MM.1S (cell line): Measurements from ENCODE around the gene FAM117B.

Experiments used
- CTCF ChIP-seq: fragments of 300-600 bp; sonication (generic); IDR thresholded peaks from 2 replicates; pipeline ENCODE4 v1.5.1; 2016; ENCODE audit warnings: antibody characterized with exemption, low read length, mixed read lengths
- EZH2 ChIP-seq: fragments of 300-600 bp; sonication (generic); optimal IDR thresholded peaks from 2 replicates; pipeline ENCODE3; 2017; ENCODE audit warnings: low read depth, mild to moderate bottlenecking, antibody characterized with exemption, low read length, mixed read lengths
- EZH2phosphoT487 ChIP-seq: fragments of 300-600 bp; sonication (generic); IDR thresholded peaks from 2 replicates; pipeline ENCODE4 v1.6.1; 2018; ENCODE audit warnings: antibody characterized with exemption, low read length

DNA sequence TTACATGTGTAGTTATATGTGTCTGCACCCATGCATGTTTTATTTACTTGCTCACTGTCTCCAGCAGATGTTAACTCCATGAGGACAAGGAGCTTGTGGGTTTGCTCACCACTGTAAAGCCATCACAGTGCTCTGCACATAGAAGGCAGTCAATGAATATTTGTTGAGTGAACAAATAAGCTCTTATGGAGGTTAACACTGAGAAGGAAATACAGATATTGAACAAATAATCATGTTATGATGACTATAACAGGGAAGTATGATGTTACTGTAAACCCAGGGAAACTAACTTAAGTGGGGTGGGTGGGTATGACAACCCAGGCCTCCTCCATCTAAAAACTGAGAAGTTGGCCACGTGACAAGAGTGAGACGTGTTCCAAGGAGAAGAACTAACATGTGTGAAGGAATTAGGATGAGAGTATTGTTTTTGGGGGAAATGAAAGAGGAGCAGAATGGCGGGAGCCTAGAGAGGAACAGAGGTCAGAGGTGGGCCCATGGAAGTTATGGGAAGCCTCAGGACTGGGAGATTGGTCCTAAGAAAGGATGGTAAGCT is 6.0 kb upstream of the FAM117B start:
- TF ChIP-seq CTCF (no peak), EZH2phosphoT487 (no peak), EZH2 (no peak)
